Medulla oblongata (tissue), 1 donor: Measurements from ENCODE around the gene ZFR.
A peak's percentile ranks its signal among the peaks of the same experiment; 100 is the strongest.
"Not testable (repeated sequence)": the region's sequence is repeated elsewhere in the genome, so short reads cannot be mapped to it uniquely, and the experiment has no call there.

Experiments used
- DNase-seq: peaks from one replicate; pipeline ENCODE4 v3.0.0-alpha.2; 2015; ENCODE audit errors: extremely low spot score

The ZFR gene

DNA sequence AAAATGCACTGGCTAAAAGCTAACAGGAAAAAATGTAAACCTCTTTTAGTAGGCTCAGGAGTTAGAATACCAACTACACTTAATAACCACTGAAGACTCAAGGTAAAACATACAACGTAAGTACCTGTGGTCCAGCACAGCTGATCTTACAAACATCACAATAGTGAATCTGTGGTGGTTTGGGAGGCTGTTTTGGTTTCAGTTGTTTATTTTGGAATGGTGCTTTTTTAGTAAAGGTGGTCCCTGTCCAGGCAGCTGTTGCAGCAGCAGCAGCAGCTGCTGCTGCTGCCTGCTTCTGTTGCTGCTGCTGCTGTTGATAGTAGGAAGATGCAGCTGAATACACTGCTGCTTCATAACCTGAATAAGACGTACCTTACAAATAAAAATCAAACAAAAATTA lies 37.9 kb downstream of the ZFR start:
- DNase-seq = no peak

DNA sequence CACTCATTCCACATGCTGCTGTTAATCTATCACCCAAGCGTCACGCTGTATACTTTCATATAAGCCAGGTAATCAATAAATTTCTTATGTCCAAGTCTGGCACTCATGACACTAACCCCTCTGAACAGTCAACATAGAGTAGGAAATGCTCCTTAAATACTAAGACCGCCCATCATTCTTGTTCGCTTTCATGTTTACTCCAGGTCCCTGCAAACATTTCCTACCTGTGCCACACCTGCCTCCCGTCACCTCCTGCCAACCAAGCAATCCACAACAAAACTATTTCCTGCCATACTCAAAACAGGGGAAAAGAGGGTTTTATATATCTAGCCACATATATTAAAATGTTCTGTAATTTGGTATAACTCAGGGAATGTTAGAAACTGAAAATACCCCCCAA lies 39.0 kb downstream of the ZFR start:
- DNase-seq = no peak

DNA sequence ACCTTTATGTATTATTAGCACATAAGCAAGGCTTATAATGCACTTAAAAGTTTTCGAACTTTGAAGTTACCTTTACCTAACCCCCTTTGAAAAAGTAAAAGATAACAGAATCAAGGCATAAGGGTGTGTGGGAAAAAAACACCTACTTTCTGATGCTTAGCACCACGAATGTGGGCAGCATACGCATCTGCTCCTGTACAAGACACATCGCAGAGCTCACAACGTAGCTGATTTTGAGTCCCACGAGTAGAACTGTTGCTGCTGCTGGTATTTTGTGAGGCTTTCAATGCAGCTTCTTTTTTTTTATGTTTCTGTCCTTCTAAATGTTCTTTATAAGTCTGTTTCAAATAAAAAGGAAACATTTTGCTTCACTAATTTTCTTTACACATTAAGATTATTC lies 40.8 kb downstream of the ZFR start:
- DNase-seq = no peak

DNA sequence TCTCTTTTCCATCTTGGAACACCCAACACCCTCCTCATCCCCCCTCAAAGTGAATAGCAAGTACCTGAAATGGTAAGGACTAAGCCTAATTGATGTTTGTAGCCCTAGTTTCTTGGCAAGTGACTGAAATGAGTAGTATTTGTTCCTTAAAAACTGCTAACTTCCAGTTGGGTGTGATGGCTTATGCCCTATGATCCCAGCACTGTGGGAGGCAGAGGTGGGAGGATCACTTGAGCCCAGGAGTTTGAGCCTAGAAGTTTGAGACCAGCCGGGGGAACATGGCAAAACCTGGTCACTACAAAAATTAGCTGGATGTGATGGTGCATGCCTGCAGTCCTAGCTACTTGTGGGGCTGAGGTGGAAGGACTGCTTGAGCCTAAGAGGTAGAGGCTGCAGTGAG lies 44.1 kb downstream of the ZFR start:
- no peak for DNase-seq

DNA sequence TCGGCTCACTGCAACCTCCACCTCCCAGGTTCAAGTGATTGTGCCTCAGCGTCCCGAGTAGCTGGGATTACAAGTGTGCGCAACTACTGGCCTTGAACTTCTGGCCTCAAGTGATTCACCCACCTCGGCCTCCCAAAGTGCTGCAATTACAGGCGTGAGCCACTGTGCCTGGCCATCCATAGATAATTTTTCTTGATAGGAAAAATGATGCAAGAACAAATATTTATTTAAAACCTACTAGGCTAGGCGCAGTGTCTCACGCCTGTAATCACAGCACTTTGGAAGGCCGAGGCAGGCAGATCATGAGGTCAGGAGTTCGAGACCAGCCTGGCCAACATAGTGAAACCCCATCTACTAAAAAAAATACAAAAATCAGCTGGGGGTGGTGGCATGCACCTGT lies 45.8 kb downstream of the ZFR start:
- not testable (repeated sequence) for DNase-seq

DNA sequence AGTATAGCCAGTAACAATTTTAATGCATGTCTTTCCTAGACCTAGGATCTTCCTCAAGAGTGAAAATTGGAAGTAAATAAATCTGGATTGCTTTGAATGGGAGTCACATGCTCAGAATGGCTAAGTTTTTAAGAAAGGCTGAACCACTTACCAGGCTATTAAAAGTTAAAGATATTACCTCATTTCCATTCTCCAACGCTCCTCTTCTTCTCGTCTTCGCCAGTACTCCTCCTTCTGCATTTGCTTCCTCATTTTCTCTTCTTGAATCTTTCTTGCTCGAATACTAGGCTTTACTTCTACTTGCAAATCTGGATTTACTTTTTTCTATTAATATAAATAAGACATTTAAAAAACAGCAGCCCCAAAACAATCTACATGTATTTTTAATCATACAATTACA lies 49.6 kb downstream of the ZFR start:
- no peak for DNase-seq

DNA sequence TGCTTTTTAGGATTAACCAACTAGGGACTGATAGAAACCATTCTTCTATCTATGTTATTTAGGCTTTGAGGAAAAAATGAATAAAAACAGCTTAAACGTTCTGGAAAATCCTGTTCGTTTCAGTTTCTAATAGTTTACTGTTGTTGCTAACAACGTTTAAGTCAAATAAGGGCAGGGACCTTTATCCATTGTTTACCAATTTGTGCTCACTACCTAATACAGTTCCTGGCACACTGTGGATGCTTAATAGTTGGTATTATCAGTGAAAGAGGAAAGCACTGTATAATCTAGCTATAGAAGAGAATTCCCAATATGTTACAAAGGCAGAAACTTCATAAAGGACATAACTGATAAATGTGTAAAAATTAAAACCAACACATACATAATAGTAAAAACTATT lies 52.5 kb downstream of the ZFR start:
- DNase-seq = no peak

DNA sequence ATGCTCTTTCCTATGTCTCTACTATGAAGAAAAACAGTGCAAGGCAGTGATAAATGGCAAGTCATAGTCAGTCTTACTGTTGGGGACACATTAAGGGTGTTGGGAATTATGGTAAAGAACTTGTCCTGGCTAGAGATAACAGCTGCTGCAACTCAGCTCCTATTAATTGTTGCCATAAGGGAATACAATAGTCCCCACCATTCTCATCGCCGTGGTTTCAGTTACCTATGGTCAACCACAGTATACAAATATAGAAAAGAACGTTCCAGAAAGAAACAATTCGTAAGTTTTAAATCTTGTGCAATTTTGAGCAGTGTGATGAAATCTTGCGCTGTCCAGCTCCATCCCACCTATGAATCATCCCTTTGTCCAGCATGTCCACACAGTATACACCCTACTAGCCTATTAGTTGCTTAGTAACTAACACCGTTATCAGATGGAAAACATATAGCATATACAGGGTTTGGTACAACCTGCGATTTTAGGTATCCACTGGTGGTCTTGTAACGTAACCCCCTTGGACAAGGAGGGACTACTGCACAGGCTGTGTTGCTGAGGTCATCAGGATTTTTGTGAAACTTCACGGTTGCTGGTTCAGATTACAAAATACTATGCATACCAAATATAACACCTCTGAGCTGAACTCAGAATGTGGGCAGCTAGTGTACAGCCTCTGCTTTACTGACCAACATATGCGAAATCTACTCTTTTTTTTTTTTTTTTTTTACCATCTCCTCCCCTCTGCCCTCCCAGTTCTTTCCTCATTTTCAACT lies 53.5 kb downstream of the ZFR start:
- DNase-seq = no peak

DNA sequence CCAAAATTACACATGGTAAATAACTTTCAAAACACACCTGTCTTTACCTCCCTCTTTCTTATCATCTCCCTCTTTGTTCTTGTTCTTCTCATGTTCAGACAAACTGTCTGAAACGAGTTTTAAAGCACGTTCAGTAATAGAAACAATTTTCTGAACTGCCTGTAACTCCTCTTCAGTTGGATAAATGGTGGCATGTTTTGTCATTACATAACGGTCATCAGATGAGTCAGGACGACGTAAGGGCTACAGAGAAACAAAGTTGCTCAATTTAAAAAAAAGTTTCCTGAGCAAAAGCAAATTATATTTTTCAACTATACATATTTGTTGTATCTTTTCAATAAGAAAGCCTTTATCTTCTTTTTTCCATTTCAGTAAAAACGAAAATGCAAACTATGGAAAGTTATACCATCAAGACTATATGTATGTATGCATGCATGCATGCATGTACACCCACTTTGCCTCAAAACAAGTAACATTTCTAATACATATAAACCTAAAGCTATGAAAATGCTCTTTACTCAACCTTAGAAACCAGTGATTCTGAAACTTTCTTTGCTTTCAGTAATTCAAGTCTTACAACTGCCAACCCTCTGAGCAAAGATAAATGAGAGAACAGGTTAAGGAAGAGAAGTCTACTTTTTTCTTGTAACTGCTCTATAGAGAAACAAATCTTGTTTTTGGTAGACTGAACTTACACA lies 56.0 kb downstream of the ZFR start:
- no peak for DNase-seq

DNA sequence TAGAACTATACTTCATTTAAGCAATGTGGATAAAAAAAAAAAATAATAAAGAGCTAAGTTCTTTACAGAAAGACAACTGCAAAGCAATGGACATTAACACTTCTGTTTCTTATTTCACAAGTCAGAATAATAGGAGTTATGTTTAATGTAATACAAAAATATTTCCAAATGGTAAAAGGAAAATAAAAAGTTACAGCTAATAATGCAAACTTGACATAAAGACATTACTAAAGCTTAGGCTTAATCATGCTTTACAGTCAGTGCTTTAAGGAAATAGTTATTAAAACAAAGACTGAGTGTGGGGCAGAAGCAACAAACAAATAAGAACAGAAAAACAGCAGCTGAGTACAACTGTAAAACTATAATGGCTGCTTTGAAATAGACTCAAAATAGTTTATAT lies 56.7 kb downstream of the ZFR start:
- DNase-seq = no peak

DNA sequence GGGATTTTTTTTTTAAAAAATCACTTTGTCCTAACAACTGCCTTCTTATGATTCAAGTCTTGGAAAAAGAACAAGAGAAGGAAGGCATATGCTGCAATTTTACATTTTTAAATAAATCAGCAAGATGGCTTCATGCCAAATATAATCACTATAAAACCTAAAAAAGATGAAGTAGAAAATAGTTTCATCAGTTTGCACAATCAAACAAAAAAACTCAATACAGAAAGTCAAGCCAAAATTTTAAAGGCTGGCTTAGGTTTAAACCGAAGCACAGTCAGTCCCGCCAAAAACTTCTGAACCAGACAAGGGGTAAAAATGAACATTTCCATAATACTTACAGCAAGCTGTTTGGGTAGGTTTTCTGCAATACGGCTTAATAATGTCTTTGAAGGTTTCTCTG lies 57.3 kb downstream of the ZFR start:
- no peak for DNase-seq

DNA sequence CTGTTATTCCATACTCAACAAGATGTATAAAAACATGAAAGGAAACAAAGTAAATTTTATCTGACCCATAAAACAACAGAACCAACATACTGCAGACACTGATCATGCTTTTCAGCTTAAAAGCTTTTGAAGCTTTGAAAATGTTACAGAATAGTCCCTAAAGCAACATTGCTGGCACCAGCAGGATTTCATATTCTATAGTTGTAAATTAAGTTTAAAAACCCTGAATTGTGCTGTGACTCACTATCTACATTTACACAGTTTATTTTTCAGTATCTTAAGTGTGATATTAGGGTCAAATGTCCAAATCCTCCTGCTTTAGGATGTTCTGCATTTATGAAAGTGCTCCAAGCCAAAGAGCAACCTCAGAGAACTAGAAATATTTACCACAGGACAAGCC lies 59.9 kb downstream of the ZFR start:
- DNase-seq = no peak

DNA sequence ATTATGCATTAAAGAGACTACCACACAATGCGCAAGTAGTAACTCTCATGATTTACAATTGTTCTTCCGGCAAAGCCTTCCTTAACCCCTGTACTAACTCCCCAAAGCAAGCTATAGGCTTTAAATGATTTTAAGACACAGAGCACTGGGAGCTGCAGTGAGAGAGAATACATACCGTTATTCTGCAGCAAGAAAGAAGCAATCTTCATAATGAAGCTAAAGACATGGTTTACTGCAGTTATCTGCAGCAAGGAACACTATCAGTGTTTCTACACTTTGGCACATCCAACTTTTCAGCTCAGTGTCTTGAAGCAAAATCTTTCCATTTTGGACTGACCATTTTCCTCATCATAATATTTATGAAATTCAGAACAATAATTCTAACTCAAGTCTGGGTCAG lies 61.0 kb downstream of the ZFR start:
- DNase-seq = peak; percentile 22

DNA sequence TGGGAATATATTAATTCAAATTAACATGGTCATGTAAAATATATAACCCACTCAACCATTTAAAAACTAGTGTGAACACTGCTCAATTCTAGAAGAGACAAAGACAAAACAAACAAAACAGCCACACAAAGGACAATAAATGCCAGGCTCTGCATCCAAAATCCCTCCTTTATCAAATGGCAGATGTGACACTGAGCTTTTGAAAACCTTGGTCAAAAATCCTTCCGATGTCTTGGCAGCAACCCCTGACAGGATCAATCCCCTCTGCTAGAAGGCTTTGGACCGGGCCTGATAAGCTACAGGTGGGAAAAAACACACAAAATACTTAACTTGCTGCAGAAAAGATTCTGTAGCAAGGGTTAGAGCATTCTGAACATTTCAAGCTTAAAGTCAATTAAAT lies 61.5 kb downstream of the ZFR start:
- DNase-seq = peak; percentile 55

DNA sequence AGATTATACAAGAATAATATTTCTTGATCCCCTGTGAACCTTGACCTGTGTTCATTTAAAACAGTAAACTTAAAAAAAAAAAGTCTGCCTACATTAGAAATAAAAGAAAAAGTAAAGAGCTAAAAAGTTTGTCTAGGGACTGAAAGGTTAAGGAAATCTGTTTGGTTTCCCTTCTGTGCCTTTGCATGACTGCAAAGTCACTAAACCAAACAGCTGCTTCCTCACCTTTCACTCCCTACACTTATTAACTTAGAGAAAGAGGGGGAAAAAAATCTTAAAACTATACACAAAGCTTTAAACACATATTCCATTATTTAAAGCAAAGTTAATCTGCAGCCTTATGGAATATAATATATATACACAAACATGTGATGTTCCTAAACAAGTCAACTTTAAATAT lies 65.1 kb downstream of the ZFR start:
- DNase-seq = no peak

DNA sequence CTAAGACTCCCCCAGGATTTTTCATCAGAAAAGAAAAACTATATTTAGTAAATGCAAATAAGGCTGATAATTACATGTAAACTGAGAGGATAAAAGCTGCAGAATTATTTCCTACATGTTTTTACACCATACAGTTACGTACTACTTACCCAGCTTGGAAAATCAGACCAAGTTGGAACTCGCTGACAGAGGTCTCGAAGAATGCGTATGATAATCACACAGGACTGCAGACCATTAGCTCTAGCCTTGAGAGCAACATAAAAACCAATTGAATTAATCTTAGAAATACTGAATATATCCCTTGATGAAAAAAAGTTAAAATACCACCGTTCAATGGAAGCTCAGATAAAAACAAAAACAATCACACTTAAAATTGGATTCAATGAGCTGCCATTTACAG lies 65.6 kb downstream of the ZFR start:
- DNase-seq = no peak

DNA sequence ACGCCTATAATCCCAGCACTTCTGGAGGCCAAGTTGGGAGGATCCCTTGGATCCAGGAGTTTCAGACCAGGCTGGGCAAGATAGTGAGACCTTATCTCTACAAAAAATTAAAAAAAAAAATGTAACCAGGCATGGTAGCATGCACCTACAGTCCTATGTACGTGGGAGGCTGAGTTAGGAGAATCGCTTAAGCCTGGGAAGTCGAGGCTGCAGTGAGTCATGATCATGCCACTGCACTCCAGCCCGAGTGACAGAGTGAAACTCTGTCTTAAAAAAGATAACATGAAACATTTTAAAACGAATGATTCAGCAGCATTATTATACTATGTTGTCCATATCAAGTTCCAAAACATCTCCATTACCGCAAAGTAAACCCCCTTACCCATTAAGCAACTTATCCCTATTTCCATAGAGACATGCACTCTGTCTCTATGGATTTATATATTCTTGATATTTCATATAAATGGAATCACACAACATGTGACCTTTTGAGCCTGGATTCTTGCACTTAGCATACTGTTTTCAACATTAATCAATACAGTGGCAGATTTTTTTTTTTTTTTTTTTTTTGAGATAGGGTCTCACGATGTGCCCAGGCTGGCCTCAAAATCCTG lies 74.9 kb downstream of the ZFR start:
- DNase-seq = no peak

DNA sequence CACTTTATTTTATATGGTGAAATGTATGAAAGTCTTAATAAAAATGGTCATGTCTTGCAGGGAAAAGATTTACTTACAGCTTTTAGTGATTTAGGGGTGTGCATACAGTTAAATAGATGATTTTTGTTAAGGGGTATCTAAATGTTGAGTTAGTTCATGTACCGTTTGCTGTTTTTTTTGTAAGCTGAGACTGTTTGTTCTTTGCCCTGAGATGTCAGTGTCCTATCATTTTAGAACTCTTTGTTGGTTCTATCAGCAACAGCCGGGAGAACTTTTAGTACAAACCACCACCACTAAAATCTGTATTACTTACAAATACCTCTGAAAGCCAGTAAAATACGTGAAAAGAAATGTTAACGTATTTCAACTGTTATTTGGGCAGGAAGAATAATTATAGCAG lies 75.5 kb downstream of the ZFR start:
- DNase-seq = no peak

DNA sequence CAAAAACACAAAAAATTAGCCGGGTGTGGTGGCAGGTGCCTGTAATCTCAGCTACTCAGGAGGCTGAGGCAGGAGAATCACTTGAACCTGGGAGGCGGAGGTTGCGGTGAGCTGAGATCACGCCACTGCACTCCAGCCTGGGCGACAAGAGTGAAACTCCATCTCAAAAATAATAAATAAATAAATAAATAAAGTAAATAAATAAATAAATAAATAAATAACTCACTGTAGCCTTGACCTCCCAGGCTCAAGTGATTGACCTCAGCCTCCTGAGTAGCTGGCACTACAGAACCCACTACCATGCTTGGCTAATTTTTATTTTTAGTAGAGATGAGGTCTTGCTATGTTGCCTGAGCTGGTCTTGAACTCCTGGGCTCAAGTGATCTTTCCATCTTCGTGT lies 77.3 kb downstream of the ZFR start:
- DNase-seq = not testable (repeated sequence)

DNA sequence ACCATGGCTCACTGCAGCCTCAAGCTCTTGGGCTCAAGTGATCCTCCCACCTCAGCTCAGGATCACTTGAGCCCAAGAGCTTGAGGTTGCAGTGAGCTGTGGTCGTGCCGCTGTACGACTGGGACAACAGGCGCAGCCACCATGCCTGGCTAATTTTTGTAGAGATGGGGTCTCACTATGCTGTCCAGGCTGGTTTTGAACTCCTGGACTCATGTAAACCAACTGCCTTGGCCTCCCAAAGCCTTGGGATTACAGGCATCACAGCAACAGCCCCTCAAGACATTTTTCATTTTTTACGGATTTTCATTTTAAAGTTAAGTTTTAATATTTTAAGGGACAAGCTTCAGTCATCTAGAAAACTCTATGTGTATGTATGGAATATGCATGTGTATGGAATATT lies 78.9 kb downstream of the ZFR start:
- DNase-seq = no peak

DNA sequence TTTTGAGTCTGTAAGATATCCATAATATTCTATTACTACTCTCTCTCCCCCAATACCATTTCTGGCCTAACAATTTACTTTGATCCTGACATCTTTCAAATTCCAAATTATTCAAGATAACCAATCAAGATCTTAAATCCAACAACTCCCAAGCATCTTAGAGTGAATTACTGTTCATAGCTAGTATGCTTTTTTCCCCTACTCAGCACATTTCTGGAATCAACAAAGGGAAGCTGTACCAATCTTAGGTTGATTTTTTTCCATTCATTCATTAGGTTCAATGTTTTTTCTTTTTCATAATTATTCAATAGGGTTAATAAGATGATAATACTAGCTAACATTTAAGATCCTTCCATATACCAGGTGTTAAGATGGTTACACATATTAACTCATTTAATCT lies 81.5 kb downstream of the ZFR start:
- DNase-seq = no peak

DNA sequence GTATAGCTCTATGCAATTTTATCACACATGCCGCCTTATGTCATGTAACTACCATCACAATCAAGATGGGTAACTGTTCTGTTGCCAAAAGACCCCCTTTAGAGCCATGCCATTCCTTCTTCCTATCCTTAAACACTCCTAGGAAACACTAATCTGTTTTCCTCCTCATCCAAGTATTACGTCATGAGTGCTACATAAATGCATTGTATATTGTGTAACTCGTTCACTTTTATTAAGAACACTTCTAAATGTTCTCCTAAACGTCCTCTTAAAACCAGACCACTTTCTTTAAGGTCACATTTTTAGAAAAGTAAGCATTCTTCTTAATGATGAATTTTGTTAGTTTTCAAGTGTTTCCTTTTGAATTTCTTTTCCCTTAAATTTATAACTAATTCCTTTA lies 82.0 kb downstream of the ZFR start:
- no peak for DNase-seq

DNA sequence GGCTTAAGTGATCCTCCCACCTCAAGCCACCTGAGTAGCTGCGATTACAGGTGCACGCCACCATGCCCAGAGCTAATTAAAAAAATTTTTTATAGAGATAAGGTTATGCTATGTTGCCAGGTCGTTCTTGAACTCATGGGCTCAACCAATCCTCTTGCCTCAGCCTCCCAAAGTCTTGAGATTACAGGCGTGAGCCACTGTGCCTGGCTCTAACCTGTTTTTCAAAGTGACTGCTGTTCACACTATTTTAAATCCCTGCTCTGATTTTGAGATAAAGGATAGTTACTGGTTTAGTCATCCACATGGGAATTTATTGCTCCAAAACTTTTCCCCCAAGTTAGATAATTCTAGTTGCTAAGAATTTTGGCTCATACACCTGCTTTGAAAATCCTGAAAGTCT lies 83.6 kb downstream of the ZFR start:
- DNase-seq = no peak
